Natural killer cell (primary cell): ENCODE data around the gene RNU7-1. TPM values are rescaled to one million over a fixed set of nuclear protein-coding genes. Genes with fewer than 3 reads are reported as not detected.

Experiments
- ATAC-seq, 3 donors: fragments of 150-1000 bp in 2 of 3; fragments of 200-7000 bp in 1 of 3; cut with Tn5 transposase; 1 replicate in 1 of 3; 2 replicates in 2 of 3; pipeline ENCODE4 v1.10.0; 2021; ENCODE audit warnings: mild to moderate bottlenecking in 2 of 3, moderate library complexity in 2 of 3
- DNase-seq, 2 donors: peaks; one replicate each; pipeline versions ENCODE4 v3.0.0 to v3.0.0-alpha.2; 2013 to 2021; ENCODE audit warnings: mixed read lengths in 1 of 2
- H3K27ac ChIP-seq: one replicate; pipeline ENCODE4 v1.5.1; 2013; ENCODE audit warnings: mild to moderate bottlenecking, low read length
- H3K27me3 ChIP-seq: one replicate; pipeline ENCODE4 v1.6.1; 2013; ENCODE audit warnings: low read length; ENCODE audit not compliant: control insufficient read depth, insufficient read depth
- H3K36me3 ChIP-seq: one replicate; pipeline ENCODE4 v1.6.1; 2013; ENCODE audit warnings: low read length; ENCODE audit not compliant: control insufficient read depth, insufficient read depth
- H3K4me1 ChIP-seq: one replicate; pipeline ENCODE4 v1.6.1; 2013; ENCODE audit warnings: low read length; ENCODE audit not compliant: control insufficient read depth, insufficient read depth
- H3K4me3 ChIP-seq: one replicate; pipeline ENCODE4 v1.5.1; 2013; ENCODE audit warnings: low read length
- H3K9me3 ChIP-seq: one replicate; pipeline ENCODE4 v1.6.1; 2013; ENCODE audit warnings: low read length; ENCODE audit not compliant: control insufficient read depth, insufficient read depth
- H3K27ac Mint-ChIP-seq, 2 donors: one replicate each; pipeline ENCODE4 v1.8.0; 2022; ENCODE audit warnings: mild to moderate bottlenecking in 2 of 2, mixed read lengths in 2 of 2, moderate library complexity in 1 of 2
- H3K27me3 Mint-ChIP-seq, 2 donors: one replicate each; pipeline ENCODE4 v1.8.0; 2022; ENCODE audit warnings: low read depth in 2 of 2, mixed read lengths in 2 of 2
- H3K36me3 Mint-ChIP-seq: one replicate; pipeline ENCODE4 v1.8.0; 2022; ENCODE audit warnings: mixed read lengths
- H3K4me1 Mint-ChIP-seq, 2 donors: one replicate each; pipeline ENCODE4 v1.8.0; 2022; ENCODE audit warnings: mixed read lengths in 2 of 2
- H3K4me3 Mint-ChIP-seq: one replicate; pipeline ENCODE4 v1.8.0; 2022; ENCODE audit warnings: mild to moderate bottlenecking, moderate library complexity, mixed read lengths
- H3K9me3 Mint-ChIP-seq, 2 donors: one replicate each; pipeline ENCODE4 v1.8.0; 2022; ENCODE audit warnings: mixed read lengths in 2 of 2
- CTCF ChIP-seq: fragments of 200-600 bp; IDR thresholded peaks from one replicate; pipeline ENCODE4 v1.8.0; 2022; ENCODE audit warnings: antibody characterized with exemption
- WGBS: methylation state at CpG from one replicate; pipeline ENCODE4 v1.1.7; 2013; ENCODE audit warnings: missing lambda C conversion rate; ENCODE audit not compliant: insufficient coverage; 5-methylcytosine and 5-hydroxymethylcytosine counted together
- intact Hi-C: fragments of 100-400 bp; cut with micrococcal nuclease; formaldehyde crosslinking; loops from one replicate; pipeline ENCODE4 v1.14.2; 2022
- total RNA-seq, 4 donors: library from RNA; stranded (reverse); fragments of 120-200 nt in 1 of 4; gene quantifications; one replicate each; pipeline versions ENCODE4 v1.2.3 to v1.2.4, GENCODE V29; 2013 to 2022

RNU7-1 gene
- total RNA-seq, 3 donors from 2014 or later (not counting 1 experiment from before 2014, with no cell fraction given), result not detected

DNA sequence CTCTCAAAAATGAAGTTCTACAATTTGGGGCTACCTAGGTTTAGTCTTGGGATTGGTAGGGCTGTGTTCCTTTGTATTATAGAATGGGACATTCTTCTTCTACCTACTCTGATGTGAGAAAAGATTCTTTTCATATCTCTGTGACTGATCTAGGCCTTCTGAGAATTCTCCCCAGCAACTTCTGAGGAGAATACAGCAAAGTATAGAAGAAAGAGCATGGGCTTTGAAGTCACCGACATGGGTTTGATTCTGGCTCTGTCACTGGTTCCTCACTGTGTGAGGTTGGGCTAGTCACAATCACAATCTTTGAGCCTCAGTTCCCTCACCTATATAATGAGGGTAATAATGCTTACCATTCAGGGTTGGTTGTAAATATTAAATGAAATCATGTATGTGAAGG is 10.8 kb upstream of the RNU7-1 start:
- Histone ChIP-seq H3K9me3 (no peaks in the 10 kb centered on the region), H3K4me1 (peaks cover 31% of the 10 kb centered on the region), H3K36me3 (peaks cover 4% of the 10 kb centered on the region), H3K27me3 (no peaks in the 10 kb centered on the region), H3K4me3 (no peak overlapping the region), H3K27ac (no peak overlapping the region)
- no peak overlapping the region for H3K4me3 Mint-ChIP-seq
- TF ChIP-seq CTCF, result no peak
- no CpG with 5 or more reads among the region's 1 CpG for WGBS
- peak in 1 of 2 donors; percentile 47 for DNase-seq
- no peaks in the 10 kb centered on the region for H3K9me3 Mint-ChIP-seq
- H3K36me3 Mint-ChIP-seq, result no peaks in the 10 kb centered on the region
- H3K4me1 Mint-ChIP-seq, result peaks cover 25 to 33% of the 10 kb centered on the region in 2 donors
- no peaks in the 10 kb centered on the region for H3K27me3 Mint-ChIP-seq
- peak overlapping the region in 1 of 2 donors; percentile 72 for H3K27ac Mint-ChIP-seq
- no peak for ATAC-seq
- intact Hi-C loops, result no loop called here

GRCh38 chr12:6934110-6934509 is 9.5 kb upstream of the RNU7-1 start:
- peak overlapping the region; percentile 28 for H3K4me3 Mint-ChIP-seq
- Histone ChIP-seq H3K27ac (no peak overlapping the region), H3K9me3 (no peaks in the 10 kb centered on the region), H3K4me3 (no peak overlapping the region), H3K27me3 (no peaks in the 10 kb centered on the region), H3K36me3 (peaks cover 4% of the 10 kb centered on the region), H3K4me1 (peaks cover 31% of the 10 kb centered on the region)
- H3K27ac Mint-ChIP-seq, result peak overlapping the region; percentile 50 to 90
- H3K9me3 Mint-ChIP-seq, result no peaks in the 10 kb centered on the region
- TF ChIP-seq CTCF, result no peak
- no peaks in the 10 kb centered on the region for H3K36me3 Mint-ChIP-seq
- ATAC-seq (no peak), DNase-seq (no peak)
- WGBS, result 87% methylated on average over 5 of the region's 8 CpGs
- no peaks in the 10 kb centered on the region for H3K27me3 Mint-ChIP-seq
- H3K4me1 Mint-ChIP-seq, result peaks cover 23 to 34% of the 10 kb centered on the region in 2 donors
- intact Hi-C loops, result no loop called here

DNA sequence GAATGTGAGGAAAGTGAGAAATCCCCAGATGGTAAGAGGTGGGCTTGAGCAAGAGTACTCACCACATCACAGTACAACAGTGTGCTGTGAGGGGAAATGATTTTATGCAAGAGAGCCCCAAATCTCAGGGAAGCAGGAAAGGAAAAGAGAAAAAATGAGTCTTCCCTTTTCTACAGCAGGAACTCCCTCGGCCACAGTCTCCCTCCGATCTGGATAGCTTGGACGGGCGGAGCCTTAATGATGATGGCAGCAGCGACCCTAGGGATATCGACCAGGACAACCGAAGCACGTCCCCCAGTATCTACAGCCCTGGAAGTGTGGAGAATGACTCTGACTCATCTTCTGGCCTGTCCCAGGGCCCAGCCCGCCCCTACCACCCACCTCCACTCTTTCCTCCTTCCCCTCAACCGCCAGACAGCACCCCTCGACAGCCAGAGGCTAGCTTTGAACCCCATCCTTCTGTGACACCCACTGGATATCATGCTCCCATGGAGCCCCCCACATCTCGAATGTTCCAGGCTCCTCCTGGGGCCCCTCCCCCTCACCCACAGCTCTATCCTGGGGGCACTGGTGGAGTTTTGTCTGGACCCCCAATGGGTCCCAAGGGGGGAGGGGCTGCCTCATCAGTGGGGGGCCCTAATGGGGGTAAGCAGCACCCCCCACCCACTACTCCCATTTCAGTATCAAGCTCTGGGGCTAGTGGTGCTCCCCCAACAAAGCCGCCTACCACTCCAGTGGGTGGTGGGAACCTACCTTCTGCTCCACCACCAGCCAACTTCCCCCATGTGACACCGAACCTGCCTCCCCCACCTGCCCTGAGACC is 8.0 kb upstream of the RNU7-1 start:
- H3K4me1 Mint-ChIP-seq, result peaks cover 11 to 32% of the 10 kb centered on the region in 2 donors
- no peaks in the 10 kb centered on the region for H3K27me3 ChIP-seq
- no peak overlapping the region for H3K4me3 ChIP-seq
- peak overlapping the region; percentile 33 for H3K4me3 Mint-ChIP-seq
- DNase-seq (no peak), ATAC-seq (no peak)
- H3K9me3 ChIP-seq, result no peaks in the 10 kb centered on the region
- no peaks in the 10 kb centered on the region for H3K36me3 Mint-ChIP-seq
- H3K27me3 Mint-ChIP-seq, result no peaks in the 10 kb centered on the region
- H3K4me1 ChIP-seq, result peaks cover 27% of the 10 kb centered on the region
- no peak for TF ChIP-seq CTCF
- H3K27ac ChIP-seq, result no peak overlapping the region
- WGBS, result 89% methylated on average over 14 of the region's 14 CpGs
- H3K36me3 ChIP-seq, result peaks cover 4% of the 10 kb centered on the region
- H3K9me3 Mint-ChIP-seq, result no peaks in the 10 kb centered on the region
- H3K27ac Mint-ChIP-seq, result peak overlapping the region; percentile 50 to 90
- intact Hi-C loops, result no loop called here
